Peyer's patch (tissue), 4 donors: ENCODE data around the gene GPX3. TPM values are rescaled to one million over a fixed set of nuclear protein-coding genes. Genes with fewer than 3 reads are reported as not detected.

Source experiments
- DNase-seq, 3 donors: peaks; one replicate each; pipeline ENCODE4 v3.0.0-alpha.2; 2017 to 2019
- H3K27ac ChIP-seq, 4 donors: fragments of 200-600 bp; sonication (generic); one replicate each; pipeline ENCODE4 v1.5.1; 2016 to 2019
- H3K27me3 ChIP-seq, 2 donors: fragments of 200-600 bp; sonication (generic); one replicate each; pipeline ENCODE4 v1.5.1; 2019
- H3K36me3 ChIP-seq, 3 donors: fragments of 200-600 bp; sonication (generic); one replicate each; pipeline ENCODE4 v1.5.1; 2016 to 2019
- H3K4me1 ChIP-seq, 4 donors: fragments of 200-600 bp; sonication (generic); one replicate each; pipeline ENCODE4 v1.5.1; 2016 to 2019
- H3K4me3 ChIP-seq, 4 donors: fragments of 200-600 bp; sonication (generic); 1 replicate in 3 of 4; 2 replicates in 1 of 4; pipeline ENCODE4 v1.5.1; 2016 to 2019; ENCODE audit warnings: mild to moderate bottlenecking in 1 of 4
- H3K9me3 ChIP-seq, 4 donors: fragments of 200-600 bp; sonication (generic); one replicate each; pipeline ENCODE4 v1.5.1; 2016 to 2019; ENCODE audit warnings: mild to moderate bottlenecking in 1 of 4
- POLR2A ChIP-seq, 2 donors: fragments of 450-650 bp; IDR thresholded peaks; one replicate each; pipeline ENCODE4 v1.5.1; 2017; ENCODE audit warnings: antibody characterized with exemption in 2 of 2, mild to moderate bottlenecking in 2 of 2, moderate library complexity in 2 of 2
- total RNA-seq, 4 donors: library from RNA; depleted of rRNA; stranded (reverse); fragments of >200 nt; gene quantifications; one replicate each; pipeline ENCODE4 v1.1.0, GENCODE V29; 2016
- TF ChIP-seq, protein P1 (sequence below), 6 experiments: fragments of 450-650 bp in 4 of 6; fragments of 200-600 bp in 2 of 6; sonication (generic) in 1 of 6; IDR thresholded peaks; one replicate each; pipeline ENCODE4 v1.5.1; 2017 to 2019; ENCODE audit warnings: antibody characterized with exemption in 6 of 6, mild to moderate bottlenecking in 3 of 6, moderate library complexity in 1 of 6

The GPX3 gene
- total RNA-seq, 4 donors from 2014 or later: 143 to 690 (median 479) TPM

DNA sequence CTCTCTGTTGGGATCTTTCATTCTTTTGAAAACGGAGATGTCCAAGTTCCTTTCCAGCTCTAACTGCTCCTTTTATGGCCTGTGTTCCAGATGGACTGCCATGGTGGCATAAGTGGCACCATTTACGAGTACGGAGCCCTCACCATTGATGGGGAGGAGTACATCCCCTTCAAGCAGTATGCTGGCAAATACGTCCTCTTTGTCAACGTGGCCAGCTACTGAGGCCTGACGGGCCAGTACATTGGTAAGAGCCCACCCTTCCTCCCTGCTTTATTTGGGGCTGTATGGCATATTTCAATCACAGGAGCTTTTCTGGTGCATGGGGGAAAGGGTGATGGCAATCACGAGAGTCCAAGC is 4.8 kb downstream of the GPX3 start:
- Histone ChIP-seq H3K27ac (peak overlapping the region in 3 of 4 donors; percentile 53 to 78 (median 77)), H3K4me1 (peaks cover 0 to 53% (median 4%) of the 10 kb centered on the region in 4 donors), H3K4me3 (peak overlapping the region in 2 of 4 donors; percentile 10 to 60), H3K9me3 (no peaks in the 10 kb centered on the region), H3K36me3 (peaks cover 0 to 51% (median 0%) of the 10 kb centered on the region in 3 donors), H3K27me3 (no peaks in the 10 kb centered on the region)
- no peak for DNase-seq
- TF ChIP-seq, protein P1, sequence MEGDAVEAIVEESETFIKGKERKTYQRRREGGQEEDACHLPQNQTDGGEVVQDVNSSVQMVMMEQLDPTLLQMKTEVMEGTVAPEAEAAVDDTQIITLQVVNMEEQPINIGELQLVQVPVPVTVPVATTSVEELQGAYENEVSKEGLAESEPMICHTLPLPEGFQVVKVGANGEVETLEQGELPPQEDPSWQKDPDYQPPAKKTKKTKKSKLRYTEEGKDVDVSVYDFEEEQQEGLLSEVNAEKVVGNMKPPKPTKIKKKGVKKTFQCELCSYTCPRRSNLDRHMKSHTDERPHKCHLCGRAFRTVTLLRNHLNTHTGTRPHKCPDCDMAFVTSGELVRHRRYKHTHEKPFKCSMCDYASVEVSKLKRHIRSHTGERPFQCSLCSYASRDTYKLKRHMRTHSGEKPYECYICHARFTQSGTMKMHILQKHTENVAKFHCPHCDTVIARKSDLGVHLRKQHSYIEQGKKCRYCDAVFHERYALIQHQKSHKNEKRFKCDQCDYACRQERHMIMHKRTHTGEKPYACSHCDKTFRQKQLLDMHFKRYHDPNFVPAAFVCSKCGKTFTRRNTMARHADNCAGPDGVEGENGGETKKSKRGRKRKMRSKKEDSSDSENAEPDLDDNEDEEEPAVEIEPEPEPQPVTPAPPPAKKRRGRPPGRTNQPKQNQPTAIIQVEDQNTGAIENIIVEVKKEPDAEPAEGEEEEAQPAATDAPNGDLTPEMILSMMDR (IDR thresholded peaks at IDR 0.05): no peak
- TF ChIP-seq POLR2A (IDR thresholded peaks at IDR 0.05): no peak

DNA sequence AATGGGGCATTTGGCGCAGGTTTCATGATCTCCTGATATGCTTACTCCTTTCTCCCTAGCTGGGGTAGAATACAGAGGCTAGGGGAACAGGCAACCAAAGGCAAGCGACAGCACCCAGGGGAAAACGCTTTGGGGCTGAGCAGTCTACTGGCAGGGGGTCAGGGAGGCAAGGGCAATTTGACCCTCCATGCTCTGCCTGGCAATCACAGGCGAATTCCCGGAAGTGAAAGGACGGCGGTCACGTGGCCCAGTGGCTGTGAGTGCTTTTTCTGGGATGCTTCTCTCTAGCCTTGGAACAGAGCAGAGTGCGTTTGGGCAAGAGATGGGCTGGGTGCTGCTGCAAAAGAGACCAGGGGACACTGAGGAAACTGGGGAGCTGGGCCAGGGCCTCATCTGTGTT is 5.7 kb downstream of the GPX3 start:
- Histone ChIP-seq H3K27ac (peak overlapping the region; percentile 3 to 78 (median 65)), H3K27me3 (no peaks in the 10 kb centered on the region), H3K4me3 (peak overlapping the region in 1 of 4 donors; percentile 60), H3K4me1 (peaks cover 0 to 51% (median 2%) of the 10 kb centered on the region in 4 donors), H3K36me3 (peaks cover 0 to 60% (median 0%) of the 10 kb centered on the region in 3 donors), H3K9me3 (no peaks in the 10 kb centered on the region)
- TF ChIP-seq POLR2A (IDR thresholded peaks at IDR 0.05): no peak
- TF ChIP-seq, protein P1 (IDR thresholded peaks at IDR 0.05): no peak
- no peak for DNase-seq

DNA sequence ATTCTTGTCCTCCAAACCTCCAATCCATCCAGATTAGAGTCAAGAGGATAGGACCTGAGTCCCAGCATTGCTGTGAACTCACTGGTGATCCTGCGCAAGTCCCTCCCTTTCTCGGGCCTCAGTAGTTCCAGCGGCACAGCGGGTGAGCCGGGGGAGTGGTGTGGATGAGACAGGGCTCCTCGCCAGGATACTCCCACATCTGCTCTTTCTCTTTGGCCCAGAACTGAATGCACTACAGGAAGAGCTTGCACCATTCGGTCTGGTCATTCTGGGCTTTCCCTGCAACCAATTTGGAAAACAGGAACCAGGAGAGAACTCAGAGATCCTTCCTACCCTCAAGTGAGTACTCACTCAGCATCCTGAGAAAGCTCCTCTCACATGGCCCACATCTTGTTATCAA is 6.3 kb downstream of the GPX3 start:
- DNase-seq: no peak
- Histone ChIP-seq H3K27ac (peak overlapping the region; percentile 3 to 78 (median 65)), H3K27me3 (no peaks in the 10 kb centered on the region), H3K36me3 (peaks cover 0 to 66% (median 0%) of the 10 kb centered on the region in 3 donors), H3K4me1 (peaks cover 0 to 52% (median 2%) of the 10 kb centered on the region in 4 donors), H3K9me3 (no peaks in the 10 kb centered on the region), H3K4me3 (no peak overlapping the region)
- no peak for TF ChIP-seq POLR2A (IDR thresholded peaks at IDR 0.05)
- TF ChIP-seq, protein P1 (IDR thresholded peaks at IDR 0.05): no peak

DNA sequence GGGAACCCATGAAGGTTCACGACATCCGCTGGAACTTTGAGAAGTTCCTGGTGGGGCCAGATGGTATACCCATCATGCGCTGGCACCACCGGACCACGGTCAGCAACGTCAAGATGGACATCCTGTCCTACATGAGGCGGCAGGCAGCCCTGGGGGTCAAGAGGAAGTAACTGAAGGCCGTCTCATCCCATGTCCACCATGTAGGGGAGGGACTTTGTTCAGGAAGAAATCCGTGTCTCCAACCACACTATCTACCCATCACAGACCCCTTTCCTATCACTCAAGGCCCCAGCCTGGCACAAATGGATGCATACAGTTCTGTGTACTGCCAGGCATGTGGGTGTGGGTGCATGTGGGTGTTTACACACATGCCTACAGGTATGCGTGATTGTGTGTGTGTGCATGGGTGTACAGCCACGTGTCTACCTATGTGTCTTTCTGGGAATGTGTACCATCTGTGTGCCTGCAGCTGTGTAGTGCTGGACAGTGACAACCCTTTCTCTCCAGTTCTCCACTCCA is 7.6 kb downstream of the GPX3 start:
- no peak for DNase-seq
- no peak overlapping the region for H3K4me3 ChIP-seq
- H3K4me1 ChIP-seq: peaks cover 0 to 48% (median 2%) of the 10 kb centered on the region in 4 donors
- TF ChIP-seq, protein P1 (IDR thresholded peaks at IDR 0.05): no peak
- TF ChIP-seq POLR2A (IDR thresholded peaks at IDR 0.05): no peak
- peaks cover 0 to 74% (median 3%) of the 10 kb centered on the region in 3 donors for H3K36me3 ChIP-seq
- H3K27me3 ChIP-seq: no peaks in the 10 kb centered on the region
- peak overlapping the region in 3 of 4 donors; percentile 25 to 61 (median 29) for H3K27ac ChIP-seq
- H3K9me3 ChIP-seq: no peaks in the 10 kb centered on the region

DNA sequence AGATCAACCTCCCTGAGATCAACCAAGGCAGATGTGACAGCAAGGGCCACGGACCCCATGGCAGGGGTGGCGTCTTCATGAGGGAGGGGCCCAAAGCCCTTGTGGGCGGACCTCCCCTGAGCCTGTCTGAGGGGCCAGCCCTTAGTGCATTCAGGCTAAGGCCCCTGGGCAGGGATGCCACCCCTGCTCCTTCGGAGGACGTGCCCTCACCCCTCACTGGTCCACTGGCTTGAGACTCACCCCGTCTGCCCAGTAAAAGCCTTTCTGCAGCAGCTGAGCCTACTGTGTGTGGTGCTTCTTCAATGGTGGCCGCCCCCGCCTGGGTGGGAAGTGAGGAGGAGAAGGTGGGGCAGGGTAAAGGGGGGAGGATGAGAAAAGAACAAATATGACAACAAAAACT is 8.3 kb downstream of the GPX3 start:
- Histone ChIP-seq H3K27me3 (no peaks in the 10 kb centered on the region), H3K36me3 (peaks cover 0 to 76% (median 3%) of the 10 kb centered on the region in 3 donors), H3K4me3 (no peak overlapping the region), H3K9me3 (no peaks in the 10 kb centered on the region), H3K4me1 (peaks cover 0 to 42% (median 2%) of the 10 kb centered on the region in 4 donors), H3K27ac (peak overlapping the region in 3 of 4 donors; percentile 25 to 61 (median 29))
- TF ChIP-seq, protein P1 (IDR thresholded peaks at IDR 0.05): no peak
- TF ChIP-seq POLR2A (IDR thresholded peaks at IDR 0.05): no peak
- DNase-seq: no peak
